CD4-positive, CD25-positive, alpha-beta regulatory T cell (primary cell): ENCODE measurements around the gene RPRD1B. TPM values are rescaled to one million over a fixed set of nuclear protein-coding genes. Genes with fewer than 3 reads are reported as not detected.
A peak's percentile ranks its signal among the peaks of the same experiment; 100 is the strongest.

Source experiments
- ATAC-seq, 2 donors: fragments of 150-1000 bp; cut with Tn5 transposase; one replicate each; pipeline ENCODE4 v1.10.0; 2021; ENCODE audit warnings: low read depth in 2 of 2, moderate number of reproducible peaks in 2 of 2, moderate library complexity in 1 of 2
- DNase-seq, 3 donors: peaks; one replicate each; pipeline versions ENCODE4 v3.0.0 to v3.0.0-alpha.2; 2012 to 2022; ENCODE audit warnings: mixed read lengths in 1 of 3
- H3K27ac ChIP-seq: one replicate; pipeline ENCODE4 v1.7.0; 2013; ENCODE audit warnings: mild to moderate bottlenecking, low read length; ENCODE audit not compliant: insufficient read depth, poor library complexity, severe bottlenecking
- H3K27me3 ChIP-seq: one replicate; pipeline ENCODE4 v1.7.0; 2013; ENCODE audit warnings: low read length; ENCODE audit not compliant: control insufficient read depth, insufficient read depth
- H3K36me3 ChIP-seq: one replicate; pipeline ENCODE4 v1.7.0; 2013; ENCODE audit warnings: mild to moderate bottlenecking, low read length, moderate library complexity; ENCODE audit not compliant: control insufficient read depth, insufficient read depth
- H3K4me1 ChIP-seq: 2 replicates; pipeline ENCODE4 v1.7.0; 2013; ENCODE audit warnings: mild to moderate bottlenecking, low read length; ENCODE audit not compliant: insufficient read depth, control insufficient read depth, poor library complexity, severe bottlenecking
- H3K4me3 ChIP-seq: one replicate; pipeline ENCODE4 v1.7.0; 2013; ENCODE audit warnings: low read depth, mild to moderate bottlenecking, low read length, moderate library complexity
- H3K9me3 ChIP-seq, 2 experiments: 1 replicate in 1 of 2; 2 replicates in 1 of 2; pipeline ENCODE4 v1.7.0; 2013; ENCODE audit warnings: low read length in 2 of 2, mild to moderate bottlenecking in 1 of 2, moderate library complexity in 1 of 2; ENCODE audit not compliant: control insufficient read depth in 2 of 2
- H3K27ac Mint-ChIP-seq, 3 donors: one replicate each; pipeline ENCODE4 v1.8.0; 2020 to 2022; ENCODE audit warnings: mild to moderate bottlenecking in 3 of 3, mixed read lengths in 3 of 3, moderate library complexity in 2 of 3
- H3K27me3 Mint-ChIP-seq: one replicate; pipeline ENCODE4 v1.8.0; 2022; ENCODE audit warnings: mild to moderate bottlenecking, mixed read lengths
- H3K36me3 Mint-ChIP-seq: one replicate; pipeline ENCODE4 v1.8.0; 2020; ENCODE audit warnings: mixed read lengths
- H3K4me1 Mint-ChIP-seq, 4 donors: one replicate each; pipeline ENCODE4 v1.8.0; 2020 to 2022; ENCODE audit warnings: mixed read lengths in 4 of 4, mild to moderate bottlenecking in 1 of 4
- H3K4me3 Mint-ChIP-seq, 4 donors: one replicate each; pipeline ENCODE4 v1.8.0; 2020 to 2022; ENCODE audit warnings: mild to moderate bottlenecking in 4 of 4, mixed read lengths in 4 of 4, moderate library complexity in 3 of 4
- H3K9me3 Mint-ChIP-seq, 7 donors: one replicate each; pipeline ENCODE4 v1.8.0; 2020 to 2022; ENCODE audit warnings: mixed read lengths in 7 of 7, mild to moderate bottlenecking in 3 of 7, moderate library complexity in 2 of 7
- polyA plus RNA-seq, 4 donors: library from polyadenylated mRNA; unstranded; fragments of 300-500 nt; fragmentation: Illumina TruSeq; gene quantifications; one replicate each; pipeline ENCODE4 v1.2.3, GENCODE V29; 2021
- total RNA-seq: library from RNA; stranded (reverse); gene quantifications from one replicate; pipeline ENCODE4 v1.2.3, GENCODE V29; 2022

RPRD1B gene
- total and polyA plus RNA-seq, 5 donors from 2014 or later = 3.8 to 54.0 (median 4.4) TPM

DNA sequence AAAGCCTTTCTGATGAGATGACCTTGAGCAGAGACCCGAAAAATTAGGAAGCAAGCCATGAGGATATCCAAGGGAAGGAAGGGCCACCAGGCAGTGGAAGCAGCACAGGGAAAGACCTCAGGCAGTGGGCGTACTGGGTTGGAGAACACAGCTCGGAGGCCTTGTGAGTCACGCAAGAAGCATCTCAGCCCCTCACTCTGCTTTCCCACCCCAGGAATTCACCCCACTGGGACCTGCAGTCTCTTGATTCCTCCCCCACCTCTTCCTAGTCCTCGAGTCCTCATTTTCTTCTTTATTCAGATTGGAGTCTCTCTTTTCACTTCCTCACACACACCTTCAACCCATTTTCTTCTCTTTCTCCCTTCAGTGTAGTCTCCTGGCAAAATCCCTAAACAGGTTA is 27.0 kb downstream of the RPRD1B start:
- H3K27ac Mint-ChIP-seq = no peak overlapping the region
- DNase-seq (no peak), ATAC-seq (no peak)
- Histone ChIP-seq H3K27ac (no peak overlapping the region), H3K4me3 (no peak overlapping the region), H3K9me3 (no peaks in the 10 kb centered on the region), H3K36me3 (peaks cover 84% of the 10 kb centered on the region), H3K27me3 (no peaks in the 10 kb centered on the region), H3K4me1 (peaks cover 7% of the 10 kb centered on the region)
- no peaks in the 10 kb centered on the region for H3K9me3 Mint-ChIP-seq
- no peaks in the 10 kb centered on the region for H3K27me3 Mint-ChIP-seq
- H3K4me1 Mint-ChIP-seq = peaks cover 10 to 15% (median 14%) of the 10 kb centered on the region in 4 donors
- H3K4me3 Mint-ChIP-seq = no peak overlapping the region
- H3K36me3 Mint-ChIP-seq = peaks cover 21% of the 10 kb centered on the region

DNA sequence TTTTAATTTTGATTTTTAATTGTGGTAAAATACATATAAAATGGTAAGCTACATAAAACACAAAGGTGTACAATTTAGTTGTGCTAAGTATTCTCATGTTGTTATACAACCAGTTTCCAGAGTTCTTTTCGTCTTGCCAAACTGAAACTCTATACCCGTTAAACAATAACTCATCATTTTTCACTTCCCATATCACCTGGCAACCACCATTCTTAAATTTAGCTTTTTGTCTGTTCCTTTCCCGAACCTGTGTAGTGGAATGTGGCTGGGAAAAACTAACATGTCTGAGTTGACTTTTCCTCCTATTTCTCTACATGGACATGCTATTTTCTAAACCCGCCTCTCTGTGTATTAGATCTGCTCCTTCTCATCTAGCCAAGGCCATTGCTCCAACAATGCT is 27.6 kb downstream of the RPRD1B start:
- Histone ChIP-seq H3K4me1 (peaks cover 7% of the 10 kb centered on the region), H3K27me3 (no peaks in the 10 kb centered on the region), H3K4me3 (no peak overlapping the region), H3K9me3 (no peaks in the 10 kb centered on the region), H3K36me3 (peaks cover 85% of the 10 kb centered on the region), H3K27ac (no peak overlapping the region)
- Mint-ChIP-seq H3K9me3 (no peaks in the 10 kb centered on the region), H3K27me3 (no peaks in the 10 kb centered on the region), H3K27ac (no peak overlapping the region), H3K36me3 (peaks cover 21% of the 10 kb centered on the region), H3K4me3 (no peak overlapping the region), H3K4me1 (peaks cover 9 to 14% (median 11%) of the 10 kb centered on the region in 4 donors)
- DNase-seq = no peak
- ATAC-seq = no peak

DNA sequence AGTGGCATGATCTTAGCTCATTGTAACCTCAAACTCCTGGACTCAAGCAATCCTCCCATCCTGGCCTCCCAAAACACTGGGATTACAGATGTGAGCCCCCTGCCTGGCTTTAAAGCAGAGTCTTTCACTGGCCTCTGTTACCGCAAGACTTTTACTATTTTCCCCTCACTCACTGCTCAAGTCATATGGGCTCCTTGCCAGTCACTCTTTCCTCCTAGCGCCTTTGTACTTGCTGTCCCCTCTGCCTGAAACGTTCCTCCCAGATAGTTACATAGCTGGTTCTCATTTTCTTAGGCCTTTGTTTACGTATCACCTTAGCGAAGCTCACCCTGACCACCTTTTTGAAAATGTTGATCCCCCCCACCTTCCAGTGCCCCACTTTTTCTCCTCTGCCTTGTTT is 29.3 kb downstream of the RPRD1B start:
- Histone ChIP-seq H3K27me3 (no peaks in the 10 kb centered on the region), H3K36me3 (peaks cover 93% of the 10 kb centered on the region), H3K4me3 (no peak overlapping the region), H3K4me1 (no peaks in the 10 kb centered on the region), H3K9me3 (no peaks in the 10 kb centered on the region), H3K27ac (no peak overlapping the region)
- ATAC-seq (no peak), DNase-seq (no peak)
- H3K9me3 Mint-ChIP-seq = no peaks in the 10 kb centered on the region
- no peak overlapping the region for H3K27ac Mint-ChIP-seq
- H3K4me3 Mint-ChIP-seq = no peak overlapping the region
- peaks cover 32% of the 10 kb centered on the region for H3K36me3 Mint-ChIP-seq
- H3K27me3 Mint-ChIP-seq = no peaks in the 10 kb centered on the region
- peaks cover 0 to 4% (median 2%) of the 10 kb centered on the region in 4 donors for H3K4me1 Mint-ChIP-seq

GRCh38 chr20:38063911-38064530 is 30.5 kb downstream of the RPRD1B start:
- ATAC-seq (no peak), DNase-seq (no peak)
- Histone ChIP-seq H3K27me3 (no peaks in the 10 kb centered on the region), H3K9me3 (no peaks in the 10 kb centered on the region), H3K27ac (no peak overlapping the region), H3K36me3 (peaks cover 94% of the 10 kb centered on the region), H3K4me3 (no peak overlapping the region), H3K4me1 (no peaks in the 10 kb centered on the region)
- H3K36me3 Mint-ChIP-seq = peaks cover 40% of the 10 kb centered on the region
- no peaks in the 10 kb centered on the region for H3K27me3 Mint-ChIP-seq
- no peak overlapping the region for H3K4me3 Mint-ChIP-seq
- no peak overlapping the region for H3K27ac Mint-ChIP-seq
- peaks cover 0 to 5% (median 3%) of the 10 kb centered on the region in 4 donors for H3K4me1 Mint-ChIP-seq
- no peaks in the 10 kb centered on the region for H3K9me3 Mint-ChIP-seq

DNA sequence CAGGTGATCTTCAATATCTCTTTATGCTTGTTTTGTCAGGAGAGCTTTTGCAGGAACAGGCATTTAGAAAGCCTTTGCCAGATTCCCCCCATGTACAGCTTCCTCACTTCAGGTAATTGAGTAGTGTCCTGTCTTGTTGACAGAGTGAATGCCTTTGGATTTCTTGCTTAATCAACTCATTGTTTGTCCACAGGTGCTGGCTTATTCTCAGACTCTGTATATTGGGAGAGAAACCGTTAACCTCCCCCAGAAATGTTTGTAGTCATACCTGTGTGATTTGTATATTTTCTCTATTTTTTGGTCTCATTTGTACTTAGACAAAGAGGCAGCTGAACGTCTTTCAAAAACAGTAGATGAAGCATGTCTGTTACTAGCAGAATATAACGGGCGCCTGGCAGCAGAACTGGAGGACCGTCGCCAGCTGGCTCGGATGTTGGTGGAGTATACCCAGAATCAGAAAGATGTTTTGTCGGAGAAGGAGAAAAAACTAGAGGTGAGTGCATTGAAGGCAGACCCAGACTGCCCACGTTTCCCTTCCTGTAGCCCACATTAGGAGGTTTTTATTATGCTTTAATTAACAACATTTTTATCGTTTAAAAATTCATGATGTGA is 32.3 kb downstream of the RPRD1B start:
- H3K9me3 Mint-ChIP-seq = peaks cover 0 to 2% (median 0%) of the 10 kb centered on the region in 7 donors
- no peak overlapping the region for H3K27ac Mint-ChIP-seq

DNA sequence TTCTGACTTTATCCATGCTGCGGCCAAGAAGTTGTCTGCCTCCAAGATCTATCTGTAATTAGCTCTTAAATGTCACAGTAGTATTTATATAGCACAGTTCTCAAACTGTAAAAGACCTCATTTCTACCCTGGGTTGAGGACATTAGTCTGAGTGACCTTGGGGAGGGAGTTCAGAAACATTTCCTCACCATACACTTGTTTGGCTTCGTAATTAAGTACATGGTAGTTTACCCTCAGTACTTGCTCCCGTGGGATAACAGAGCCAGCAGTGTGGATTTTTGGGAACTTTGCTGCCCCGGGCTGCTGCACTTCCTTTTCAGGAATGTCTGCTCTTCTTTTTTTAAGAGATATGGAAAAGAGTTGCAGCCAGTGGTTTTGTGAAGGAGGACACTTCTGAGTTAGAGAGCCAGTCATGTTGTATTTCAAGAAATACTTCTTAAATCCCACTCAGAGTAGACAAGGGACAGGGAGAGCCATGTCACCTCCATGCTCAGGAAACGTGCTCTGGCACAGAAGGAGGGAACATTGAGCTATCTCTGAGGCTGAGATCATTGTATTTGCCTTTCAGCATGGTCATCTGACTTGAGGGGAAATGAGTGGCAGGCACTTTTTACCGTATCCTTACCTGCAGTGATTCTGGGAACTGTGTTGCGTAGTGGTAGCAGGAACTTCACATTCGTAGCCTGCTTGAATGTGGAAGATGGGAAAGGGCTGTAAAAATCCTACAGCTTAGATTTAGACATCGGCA is 33.6 kb downstream of the RPRD1B start:
- Mint-ChIP-seq H3K36me3 (peaks cover 68% of the 10 kb centered on the region), H3K27ac (peak overlapping the region; percentile 22 to 31 (median 23))
- no peak for ATAC-seq

More for the DNA sequence above, 32.3 kb downstream of the RPRD1B start:
- no peaks in the 10 kb centered on the region for H3K9me3 ChIP-seq
- Mint-ChIP-seq H3K27me3 (no peaks in the 10 kb centered on the region), H3K36me3 (peaks cover 56% of the 10 kb centered on the region), H3K4me1 (peaks cover 0 to 6% (median 1%) of the 10 kb centered on the region in 4 donors), H3K4me3 (no peak overlapping the region)
- H3K27ac ChIP-seq = no peak overlapping the region
- ATAC-seq (no peak), DNase-seq (no peak)
- H3K27me3 ChIP-seq = no peaks in the 10 kb centered on the region
- H3K36me3 ChIP-seq = peaks cover 92% of the 10 kb centered on the region
- H3K4me3 ChIP-seq = no peak overlapping the region
- no peaks in the 10 kb centered on the region for H3K4me1 ChIP-seq

GRCh38 chr20:38067717-38068365 is 34.3 kb downstream of the RPRD1B start:
- H3K9me3 ChIP-seq = no peaks in the 10 kb centered on the region
- H3K36me3 ChIP-seq = peaks cover 93% of the 10 kb centered on the region
- H3K4me3 ChIP-seq = no peak overlapping the region
- no peak for DNase-seq
- H3K9me3 Mint-ChIP-seq = peaks cover 0 to 4% (median 0%) of the 10 kb centered on the region in 7 donors
- no peak overlapping the region for H3K27ac ChIP-seq
- H3K4me3 Mint-ChIP-seq = no peak overlapping the region
- no peak for ATAC-seq
- no peak overlapping the region for H3K27ac Mint-ChIP-seq
- no peaks in the 10 kb centered on the region for H3K27me3 ChIP-seq
- H3K36me3 Mint-ChIP-seq = peaks cover 75% of the 10 kb centered on the region
- H3K27me3 Mint-ChIP-seq = no peaks in the 10 kb centered on the region
- H3K4me1 Mint-ChIP-seq = peaks cover 5 to 9% (median 6%) of the 10 kb centered on the region in 4 donors
- H3K4me1 ChIP-seq = no peaks in the 10 kb centered on the region

More for the DNA sequence above, 33.6 kb downstream of the RPRD1B start:
- Mint-ChIP-seq H3K9me3 (peaks cover 0 to 4% (median 0%) of the 10 kb centered on the region in 7 donors), H3K27me3 (no peaks in the 10 kb centered on the region), H3K4me3 (peak overlapping the region in 1 of 4 donors; percentile 28), H3K4me1 (peaks cover 0 to 6% (median 3%) of the 10 kb centered on the region in 4 donors)
- no peak overlapping the region for H3K4me3 ChIP-seq
- no peak for DNase-seq
- no peaks in the 10 kb centered on the region for H3K9me3 ChIP-seq
- H3K36me3 ChIP-seq = peaks cover 93% of the 10 kb centered on the region
- H3K27ac ChIP-seq = no peak overlapping the region
- H3K27me3 ChIP-seq = no peaks in the 10 kb centered on the region
- no peaks in the 10 kb centered on the region for H3K4me1 ChIP-seq
